HCT116 (cell line): Measurements from ENCODE around the gene CORO2B. TPM values are rescaled to one million over a fixed set of nuclear protein-coding genes. Genes with fewer than 3 reads are reported as not detected.

Experiments used
- ATAC-seq: fragments of 200-7000 bp; cut with Tn5 transposase; 2 replicates; pipeline ENCODE4 v1.9.1; 2020; ENCODE audit warnings: mild to moderate bottlenecking, moderate library complexity
- BruUV-seq: library from RNA; stranded (reverse); fragments of 400-500 nt; replicated peaks from 2 replicates; lab custom pipeline; 2021; lab: Mats Ljungman, UMichigan
- CTCF ChIA-PET: fragments of 300-600 bp; sonication (Branson Sonifier 250); formaldehyde crosslinking; loops from one replicate; lab custom pipeline; 2021; ENCODE audit warnings: antibody characterized with exemption; lab: Charles Lee
- POLR2A ChIA-PET: fragments of 300-600, 350-600 bp; sonication (Branson Sonifier 250); formaldehyde crosslinking; loops from one replicate; lab custom pipeline; 2021; ENCODE audit warnings: antibody characterized with exemption; lab: Charles Lee
- RAD21 ChIA-PET, 2 experiments: fragments of 300-600 bp; sonication (Branson Sonifier 250); formaldehyde crosslinking; loops; one replicate each; lab custom pipeline; 2023; ENCODE audit warnings: low total read pairs in 2 of 2; ENCODE audit not compliant: uncharacterized antibody in 2 of 2, unreplicated experiment in 2 of 2, low non-redundant PET in 1 of 2; lab: Charles Lee
- DNase-seq: peaks from one replicate; pipeline ENCODE4 v3.0.0-alpha.2; 2010; ENCODE audit warnings: low read depth, low spot score
- H2AFZ ChIP-seq: fragments of 200-600 bp; shearing (Covaris generic), sonication (generic); 2 replicates; pipeline ENCODE4 v1.6.1; 2017; ENCODE audit warnings: low read depth, mixed run types, mixed read lengths, antibody characterized with exemption, low read length; ENCODE audit not compliant: poor library complexity, severe bottlenecking
- H3K27ac ChIP-seq: 2 replicates; pipeline ENCODE4 v1.5.1; 2012; ENCODE audit warnings: low read depth, low read length
- H3K27me3 ChIP-seq: fragments of 200-600 bp; sonication (generic); 2 replicates; pipeline ENCODE4 v1.6.1; 2016; ENCODE audit warnings: mixed run types, low read length, mixed read lengths; ENCODE audit not compliant: insufficient read depth
- H3K36me3 ChIP-seq, 2 experiments: fragments of 200-500 bp in 1 of 2; fragments of 200-600 bp in 1 of 2; sonication (Bioruptor generic) in 1 of 2; sonication (generic) in 1 of 2; 2 replicates each; pipeline versions ENCODE4 v1.5.1 to v1.6.1; 2014 to 2016; ENCODE audit warnings: low read length in 2 of 2, inconsistent platforms in 1 of 2, mixed read lengths in 1 of 2, mixed run types in 1 of 2; ENCODE audit not compliant: insufficient read depth in 2 of 2, control insufficient read depth in 1 of 2
- H3K4me1 ChIP-seq, 2 experiments: fragments of 200-600 bp in 1 of 2; sonication (generic) in 1 of 2; 2 replicates each; pipeline versions ENCODE4 v1.5.1 to v1.6.1; 2012 to 2017; ENCODE audit warnings: low read length in 2 of 2, inconsistent platforms in 1 of 2, mild to moderate bottlenecking in 1 of 2, mixed read lengths in 1 of 2, mixed run types in 1 of 2, moderate library complexity in 1 of 2; ENCODE audit not compliant: insufficient read depth in 2 of 2, control insufficient read depth in 1 of 2
- H3K4me2 ChIP-seq: fragments of 200-600 bp; sonication (generic); 2 replicates; pipeline ENCODE4 v1.6.1; 2017; ENCODE audit warnings: mixed run types, low read length, mixed read lengths
- H3K4me3 ChIP-seq, 2 experiments: fragments of 200-600 bp in 1 of 2; sonication (generic) in 1 of 2; replicated peaks in 1 of 2; 2 replicates each; pipeline ENCODE4 v1.5.1; 2011 to 2016; ENCODE audit warnings: low read length in 2 of 2, control low read depth in 1 of 2, low read depth in 1 of 2, mild to moderate bottlenecking in 1 of 2, mixed read lengths in 1 of 2, mixed run types in 1 of 2
- H3K79me2 ChIP-seq: fragments of 200-600 bp; sonication (generic); 2 replicates; pipeline ENCODE4 v1.6.1; 2017; ENCODE audit warnings: mild to moderate bottlenecking, mixed run types, low read length, moderate library complexity, mixed read lengths; ENCODE audit not compliant: insufficient read depth
- H3K9ac ChIP-seq: fragments of 200-600 bp; sonication (generic); 2 replicates; pipeline ENCODE4 v1.6.1; 2016; ENCODE audit warnings: low read length, mixed read lengths
- H3K9me2 ChIP-seq: fragments of 200-600 bp; sonication (generic), shearing (Covaris generic); 2 replicates; pipeline ENCODE4 v1.6.1; 2017; ENCODE audit warnings: mixed run types, mild to moderate bottlenecking, moderate library complexity; ENCODE audit not compliant: insufficient read depth
- H3K9me3 ChIP-seq, 2 experiments: fragments of 200-500 bp in 1 of 2; fragments of 200-600 bp in 1 of 2; sonication (Bioruptor generic) in 1 of 2; sonication (generic) in 1 of 2; 2 replicates each; pipeline ENCODE4 v1.6.1; 2014 to 2017; ENCODE audit warnings: low read length in 2 of 2, mixed read lengths in 2 of 2, inconsistent platforms in 1 of 2, low read depth in 1 of 2, mild to moderate bottlenecking in 1 of 2, mixed run types in 1 of 2, moderate library complexity in 1 of 2; ENCODE audit not compliant: control insufficient read depth in 1 of 2, insufficient read depth in 1 of 2
- H4K20me1 ChIP-seq: fragments of 200-600 bp; sonication (generic), shearing (Covaris generic); 2 replicates; pipeline ENCODE4 v1.6.1; 2017; ENCODE audit warnings: mixed run types, mild to moderate bottlenecking, moderate library complexity; ENCODE audit not compliant: insufficient read depth
- CBX3 ChIP-seq: IDR thresholded peaks from 2 replicates; pipeline ENCODE4 v1.6.1; 2012; ENCODE audit warnings: low read depth
- CEBPB ChIP-seq: IDR thresholded peaks from 2 replicates; pipeline ENCODE4 v1.6.1; 2012; ENCODE audit warnings: low read depth
- EGR1 ChIP-seq: IDR thresholded peaks from 2 replicates; pipeline ENCODE4 v1.6.1; 2012; ENCODE audit warnings: low read depth
- EZH2 ChIP-seq: fragments of 200-600 bp; sonication (generic); IDR thresholded peaks from 2 replicates; pipeline ENCODE4 v1.6.1; 2017; ENCODE audit warnings: antibody characterized with exemption, mixed run types
- FOSL1 ChIP-seq: IDR thresholded peaks from 2 replicates; pipeline ENCODE4 v1.6.1; 2012; ENCODE audit warnings: low read depth
- JUND ChIP-seq: IDR thresholded peaks from 2 replicates; pipeline ENCODE4 v1.6.1; 2012
- SRF ChIP-seq: IDR thresholded peaks from 2 replicates; pipeline ENCODE4 v1.6.1; 2012; ENCODE audit warnings: low read depth
- TCF7L2 ChIP-seq: IDR thresholded peaks from 2 replicates; pipeline ENCODE4 v1.7.0; 2011; ENCODE audit warnings: borderline replicate concordance, inconsistent platforms; ENCODE audit not compliant: insufficient read depth, insufficient read length; ENCODE audit errors: extremely low read depth
- YY1 ChIP-seq: IDR thresholded peaks from 2 replicates; pipeline ENCODE4 v1.6.1; 2011; ENCODE audit warnings: low read length, low read depth, moderate library complexity, mild to moderate bottlenecking; ENCODE audit not compliant: insufficient replicate concordance; ENCODE audit errors: extremely low read depth
- intact Hi-C: fragments of 100-400 bp; cut with micrococcal nuclease; formaldehyde crosslinking; loops from 2 replicates; pipeline ENCODE4 v1.10.0; 2022
- total RNA-seq: library from RNA; stranded (reverse); gene quantifications from one replicate; pipeline ENCODE4 v1.2.1, GENCODE V29; 2021; ENCODE audit not compliant: unreplicated experiment
- TF ChIP-seq, protein P1 (sequence below): IDR thresholded peaks from 2 replicates; pipeline ENCODE4 v1.6.1; 2011; ENCODE audit warnings: mild to moderate bottlenecking, low read length, moderate library complexity; ENCODE audit not compliant: insufficient replicate concordance; ENCODE audit errors: extremely low read depth
- TF ChIP-seq, protein P2 (sequence below): IDR thresholded peaks from 2 replicates; pipeline ENCODE4 v1.6.1; 2012; ENCODE audit warnings: low read depth
- TF ChIP-seq, protein P3 (sequence below): IDR thresholded peaks from 2 replicates; pipeline ENCODE4 v1.6.1; 2012
- TF ChIP-seq, protein P4 (sequence below), 3 experiments: fragments of 200-600 bp in 1 of 3; sonication (generic) in 1 of 3; IDR thresholded peaks in 2 of 3; conservative IDR thresholded peaks in 1 of 3; 2 replicates each; pipeline ENCODE4 v1.5.1; 2012 to 2017; ENCODE audit warnings: low read depth in 2 of 3, low read length in 2 of 3, antibody characterized with exemption in 1 of 3, borderline replicate concordance in 1 of 3, control low read depth in 1 of 3, mild to moderate bottlenecking in 1 of 3, mixed read lengths in 1 of 3, mixed run types in 1 of 3, moderate library complexity in 1 of 3; ENCODE audit not compliant: insufficient read depth in 1 of 3
- TF ChIP-seq, protein P5 (sequence below): IDR thresholded peaks from 2 replicates; pipeline ENCODE4 v1.6.1; 2012

Gene CORO2B
- total RNA-seq, 1 experiment from 2014 or later, result 2.8 TPM

DNA sequence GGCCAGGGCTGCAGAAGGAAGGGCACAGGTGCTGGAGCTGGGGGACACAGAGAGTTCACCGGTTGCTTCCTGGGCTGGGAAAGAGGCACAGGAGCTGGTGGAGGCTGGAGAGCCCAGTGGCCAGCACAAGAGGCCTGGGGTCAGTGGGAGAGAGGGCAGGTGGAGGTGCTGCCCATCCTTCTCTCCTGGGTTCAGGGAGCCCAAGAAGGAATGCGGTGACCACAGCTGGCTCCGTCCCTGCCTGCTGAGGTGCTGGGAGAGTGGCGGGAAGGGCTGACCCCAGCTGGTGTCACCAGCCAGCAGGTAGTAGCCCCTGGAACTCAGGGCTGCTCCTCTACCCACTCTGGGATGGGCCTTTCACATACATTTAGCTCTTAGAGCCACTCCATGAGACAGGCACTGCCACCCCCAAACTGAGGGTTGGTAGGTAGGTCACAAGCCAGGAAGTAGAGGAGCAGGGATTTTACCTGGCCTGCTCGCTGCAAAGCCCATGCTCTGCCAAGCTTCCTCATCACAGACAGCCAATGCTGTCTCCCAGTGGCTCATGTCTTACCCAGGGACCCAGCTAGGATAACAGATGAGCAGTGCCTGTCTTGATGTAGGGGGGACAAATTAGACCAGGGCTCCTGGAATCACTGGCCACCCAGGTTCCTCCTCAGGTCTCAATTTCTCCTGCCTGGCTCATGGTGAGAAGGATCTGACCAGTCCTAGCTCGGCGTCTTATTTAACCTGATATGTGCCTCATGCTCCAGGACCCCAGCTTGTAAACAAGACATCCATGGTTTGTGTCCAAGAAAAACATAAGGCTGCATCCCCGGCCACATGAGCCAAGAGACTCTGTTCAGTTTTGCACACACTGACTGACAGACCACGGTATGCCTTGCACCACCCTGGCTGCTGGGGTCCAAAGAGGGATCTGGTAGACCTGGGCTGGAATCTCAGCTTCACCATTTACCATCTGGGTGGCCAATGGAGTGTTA lies 119.2 kb downstream of the CORO2B start:
- POLR2A ChIA-PET, result no interaction called here
- H4K20me1 ChIP-seq, result no peaks in the 10 kb centered on the region
- no peak overlapping the region for H3K4me3 ChIP-seq
- no peak for TF ChIP-seq FOSL1
- no peak for TF ChIP-seq EGR1
- TF ChIP-seq, protein P1, sequence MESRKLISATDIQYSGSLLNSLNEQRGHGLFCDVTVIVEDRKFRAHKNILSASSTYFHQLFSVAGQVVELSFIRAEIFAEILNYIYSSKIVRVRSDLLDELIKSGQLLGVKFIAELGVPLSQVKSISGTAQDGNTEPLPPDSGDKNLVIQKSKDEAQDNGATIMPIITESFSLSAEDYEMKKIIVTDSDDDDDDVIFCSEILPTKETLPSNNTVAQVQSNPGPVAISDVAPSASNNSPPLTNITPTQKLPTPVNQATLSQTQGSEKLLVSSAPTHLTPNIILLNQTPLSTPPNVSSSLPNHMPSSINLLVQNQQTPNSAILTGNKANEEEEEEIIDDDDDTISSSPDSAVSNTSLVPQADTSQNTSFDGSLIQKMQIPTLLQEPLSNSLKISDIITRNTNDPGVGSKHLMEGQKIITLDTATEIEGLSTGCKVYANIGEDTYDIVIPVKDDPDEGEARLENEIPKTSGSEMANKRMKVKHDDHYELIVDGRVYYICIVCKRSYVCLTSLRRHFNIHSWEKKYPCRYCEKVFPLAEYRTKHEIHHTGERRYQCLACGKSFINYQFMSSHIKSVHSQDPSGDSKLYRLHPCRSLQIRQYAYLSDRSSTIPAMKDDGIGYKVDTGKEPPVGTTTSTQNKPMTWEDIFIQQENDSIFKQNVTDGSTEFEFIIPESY, result no peak
- no peak for TF ChIP-seq TCF7L2
- no peak for TF ChIP-seq YY1
- no peak for TF ChIP-seq CBX3
- TF ChIP-seq, protein P2, sequence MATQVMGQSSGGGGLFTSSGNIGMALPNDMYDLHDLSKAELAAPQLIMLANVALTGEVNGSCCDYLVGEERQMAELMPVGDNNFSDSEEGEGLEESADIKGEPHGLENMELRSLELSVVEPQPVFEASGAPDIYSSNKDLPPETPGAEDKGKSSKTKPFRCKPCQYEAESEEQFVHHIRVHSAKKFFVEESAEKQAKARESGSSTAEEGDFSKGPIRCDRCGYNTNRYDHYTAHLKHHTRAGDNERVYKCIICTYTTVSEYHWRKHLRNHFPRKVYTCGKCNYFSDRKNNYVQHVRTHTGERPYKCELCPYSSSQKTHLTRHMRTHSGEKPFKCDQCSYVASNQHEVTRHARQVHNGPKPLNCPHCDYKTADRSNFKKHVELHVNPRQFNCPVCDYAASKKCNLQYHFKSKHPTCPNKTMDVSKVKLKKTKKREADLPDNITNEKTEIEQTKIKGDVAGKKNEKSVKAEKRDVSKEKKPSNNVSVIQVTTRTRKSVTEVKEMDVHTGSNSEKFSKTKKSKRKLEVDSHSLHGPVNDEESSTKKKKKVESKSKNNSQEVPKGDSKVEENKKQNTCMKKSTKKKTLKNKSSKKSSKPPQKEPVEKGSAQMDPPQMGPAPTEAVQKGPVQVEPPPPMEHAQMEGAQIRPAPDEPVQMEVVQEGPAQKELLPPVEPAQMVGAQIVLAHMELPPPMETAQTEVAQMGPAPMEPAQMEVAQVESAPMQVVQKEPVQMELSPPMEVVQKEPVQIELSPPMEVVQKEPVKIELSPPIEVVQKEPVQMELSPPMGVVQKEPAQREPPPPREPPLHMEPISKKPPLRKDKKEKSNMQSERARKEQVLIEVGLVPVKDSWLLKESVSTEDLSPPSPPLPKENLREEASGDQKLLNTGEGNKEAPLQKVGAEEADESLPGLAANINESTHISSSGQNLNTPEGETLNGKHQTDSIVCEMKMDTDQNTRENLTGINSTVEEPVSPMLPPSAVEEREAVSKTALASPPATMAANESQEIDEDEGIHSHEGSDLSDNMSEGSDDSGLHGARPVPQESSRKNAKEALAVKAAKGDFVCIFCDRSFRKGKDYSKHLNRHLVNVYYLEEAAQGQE, result no peak
- TF ChIP-seq JUND, result no peak
- TF ChIP-seq CEBPB, result no peak
- TF ChIP-seq, protein P3, sequence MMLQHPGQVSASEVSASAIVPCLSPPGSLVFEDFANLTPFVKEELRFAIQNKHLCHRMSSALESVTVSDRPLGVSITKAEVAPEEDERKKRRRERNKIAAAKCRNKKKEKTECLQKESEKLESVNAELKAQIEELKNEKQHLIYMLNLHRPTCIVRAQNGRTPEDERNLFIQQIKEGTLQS, result no peak
- TF ChIP-seq, protein P4, sequence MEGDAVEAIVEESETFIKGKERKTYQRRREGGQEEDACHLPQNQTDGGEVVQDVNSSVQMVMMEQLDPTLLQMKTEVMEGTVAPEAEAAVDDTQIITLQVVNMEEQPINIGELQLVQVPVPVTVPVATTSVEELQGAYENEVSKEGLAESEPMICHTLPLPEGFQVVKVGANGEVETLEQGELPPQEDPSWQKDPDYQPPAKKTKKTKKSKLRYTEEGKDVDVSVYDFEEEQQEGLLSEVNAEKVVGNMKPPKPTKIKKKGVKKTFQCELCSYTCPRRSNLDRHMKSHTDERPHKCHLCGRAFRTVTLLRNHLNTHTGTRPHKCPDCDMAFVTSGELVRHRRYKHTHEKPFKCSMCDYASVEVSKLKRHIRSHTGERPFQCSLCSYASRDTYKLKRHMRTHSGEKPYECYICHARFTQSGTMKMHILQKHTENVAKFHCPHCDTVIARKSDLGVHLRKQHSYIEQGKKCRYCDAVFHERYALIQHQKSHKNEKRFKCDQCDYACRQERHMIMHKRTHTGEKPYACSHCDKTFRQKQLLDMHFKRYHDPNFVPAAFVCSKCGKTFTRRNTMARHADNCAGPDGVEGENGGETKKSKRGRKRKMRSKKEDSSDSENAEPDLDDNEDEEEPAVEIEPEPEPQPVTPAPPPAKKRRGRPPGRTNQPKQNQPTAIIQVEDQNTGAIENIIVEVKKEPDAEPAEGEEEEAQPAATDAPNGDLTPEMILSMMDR (IDR thresholded peaks at IDR 0.05 in 2 of 3, conservative IDR thresholded peaks at IDR 0.05 in 1 of 3; ENCODE audit: borderline replicate concordance in 1 of 3, insufficient read depth in 1 of 3, low read depth in 2 of 3, low read length in 2 of 3), result no peak
- no peak for TF ChIP-seq EZH2
- no peak for TF ChIP-seq SRF
- TF ChIP-seq, protein P5, sequence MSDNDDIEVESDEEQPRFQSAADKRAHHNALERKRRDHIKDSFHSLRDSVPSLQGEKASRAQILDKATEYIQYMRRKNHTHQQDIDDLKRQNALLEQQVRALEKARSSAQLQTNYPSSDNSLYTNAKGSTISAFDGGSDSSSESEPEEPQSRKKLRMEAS, result no peak
- ATAC-seq (no peak), DNase-seq (no peak)
- no peak overlapping the region for H3K4me2 ChIP-seq
- no peaks in the 10 kb centered on the region for H3K27me3 ChIP-seq
- no peaks in the 10 kb centered on the region for H3K36me3 ChIP-seq
- no peak overlapping the region for H2AFZ ChIP-seq
- H3K9me2 ChIP-seq, result no peaks in the 10 kb centered on the region
- no peak overlapping the region for H3K9ac ChIP-seq
- CTCF ChIA-PET, result no interaction called here
- intact Hi-C loops, result no loop called here
- no TSS peak for BruUV-seq
- H3K79me2 ChIP-seq, result no peaks in the 10 kb centered on the region
- no peak overlapping the region for H3K27ac ChIP-seq
- RAD21 ChIA-PET, result no interaction called here
- H3K4me1 ChIP-seq, result peaks cover 3 to 13% of the 10 kb centered on the region in 2 experiments
- no peaks in the 10 kb centered on the region for H3K9me3 ChIP-seq
